Tibial nerve (tissue), 4 donors: ENCODE data around the gene DPEP3. TPM values are rescaled to one million over a fixed set of nuclear protein-coding genes. Genes with fewer than 3 reads are reported as not detected.

Experiments used
- DNase-seq, 2 donors: peaks; one replicate each; pipeline ENCODE4 v3.0.0-alpha.2; 2019; ENCODE audit warnings: low spot score in 2 of 2
- H3K27ac ChIP-seq, 4 donors: fragments of 200-600 bp; sonication (generic) in 3 of 4; one replicate each; pipeline ENCODE4 v1.5.1; 2017 to 2019; ENCODE audit warnings: mild to moderate bottlenecking in 1 of 4
- H3K27me3 ChIP-seq, 2 donors: fragments of 200-600 bp; sonication (generic) in 1 of 2; one replicate each; pipeline versions ENCODE4 v1.5.1 to v1.6.0; 2017 to 2019
- H3K36me3 ChIP-seq, 3 donors: fragments of 200-600 bp; sonication (generic); one replicate each; pipeline ENCODE4 v1.5.1; 2018 to 2019
- H3K4me1 ChIP-seq, 4 donors: fragments of 200-600 bp; sonication (generic) in 3 of 4; one replicate each; pipeline ENCODE4 v1.5.1; 2017 to 2019
- H3K4me3 ChIP-seq, 4 donors: fragments of 200-600 bp; sonication (generic) in 3 of 4; one replicate each; pipeline ENCODE4 v1.5.1; 2017 to 2019; ENCODE audit warnings: mild to moderate bottlenecking in 1 of 4, moderate library complexity in 1 of 4
- H3K9me3 ChIP-seq, 4 donors: fragments of 200-600 bp; sonication (generic) in 3 of 4; one replicate each; pipeline ENCODE4 v1.5.1; 2017 to 2019
- CTCF ChIP-seq, 5 experiments: fragments of 200-600 bp in 3 of 5; fragments of 450-650 bp in 2 of 5; sonication (generic) in 3 of 5; IDR thresholded peaks; one replicate each; pipeline ENCODE4 v1.5.1; 2016 to 2019; ENCODE audit warnings: antibody characterized with exemption in 5 of 5, mild to moderate bottlenecking in 3 of 5, moderate library complexity in 2 of 5
- EP300 ChIP-seq, 2 donors: sonication (generic); formaldehyde crosslinking; IDR thresholded peaks; one replicate each; pipeline ENCODE4 v1.6.1; 2017; ENCODE audit warnings: antibody characterized with exemption in 2 of 2, mild to moderate bottlenecking in 1 of 2
- POLR2A ChIP-seq, 2 donors: fragments of 450-650 bp; IDR thresholded peaks; one replicate each; pipeline ENCODE4 v1.6.1; 2017; ENCODE audit warnings: antibody characterized with exemption in 2 of 2, mild to moderate bottlenecking in 2 of 2, moderate library complexity in 2 of 2
- WGBS, 2 donors: methylation state at CpG; one replicate each; pipeline ENCODE4 v1.1.5; 2018; 5-methylcytosine and 5-hydroxymethylcytosine counted together
- total RNA-seq, 4 donors: library from RNA; depleted of rRNA; stranded (reverse); fragments of >200 nt; gene quantifications; one replicate each; pipeline ENCODE4 v1.1.0, GENCODE V29; 2016

DPEP3 gene
- total RNA-seq, 4 donors from 2014 or later = 0.66 TPM; not detected in 3

GRCh38 chr16:67946128-67946569, 34.1 kb downstream of the DPEP3 start:
- DNase-seq = no peak
- TF ChIP-seq CTCF (IDR thresholded peaks at IDR 0.05) (no peak), EP300 (IDR thresholded peaks at IDR 0.05) (no peak), POLR2A (IDR thresholded peaks at IDR 0.05) (no peak)
- Histone ChIP-seq H3K4me3 (no peak overlapping the region), H3K4me1 (peaks cover 0 to 82% (median 34%) of the 10 kb centered on the region in 4 donors), H3K27me3 (no peaks in the 10 kb centered on the region), H3K36me3 (peaks cover 14 to 88% (median 22%) of the 10 kb centered on the region in 3 donors), H3K27ac (peak overlapping the region in 2 of 4 donors; percentile 84 to 90), H3K9me3 (no peaks in the 10 kb centered on the region)
- WGBS, 2 donors = 88 to 92% methylated on average over 20 of the region's 20 CpGs

GRCh38 chr16:67945392-67945933, 34.8 kb downstream of the DPEP3 start:
- H3K9me3 ChIP-seq = no peaks in the 10 kb centered on the region
- peaks cover 0 to 76% (median 30%) of the 10 kb centered on the region in 4 donors for H3K4me1 ChIP-seq
- WGBS, 2 donors = 79 to 83% methylated on average over 23 to 24 of the region's 24 CpGs
- DNase-seq = no peak
- no peak overlapping the region for H3K4me3 ChIP-seq
- no peaks in the 10 kb centered on the region for H3K27me3 ChIP-seq
- TF ChIP-seq POLR2A (IDR thresholded peaks at IDR 0.05) (no peak), EP300 (IDR thresholded peaks at IDR 0.05) (no peak), CTCF (IDR thresholded peaks at IDR 0.05) (no peak)
- peaks cover 11 to 88% (median 17%) of the 10 kb centered on the region in 3 donors for H3K36me3 ChIP-seq
- peak overlapping the region; percentile 18 to 90 (median 78) for H3K27ac ChIP-seq

- Histone ChIP-seq H3K9me3 (no peaks in the 10 kb centered on the region), H3K27me3 (no peaks in the 10 kb centered on the region), H3K27ac (peak overlapping the region; percentile 73 to 90 (median 80)), H3K36me3 (peaks cover 9 to 88% (median 17%) of the 10 kb centered on the region in 3 donors), H3K4me3 (no peak overlapping the region), H3K4me1 (peaks cover 0 to 76% (median 30%) of the 10 kb centered on the region in 4 donors)
- WGBS, 2 donors = 74 to 75% methylated on average over 21 to 23 of the region's 24 CpGs
- DNase-seq = no peak
- TF ChIP-seq EP300 (IDR thresholded peaks at IDR 0.05) (no peak), POLR2A (IDR thresholded peaks at IDR 0.05) (peak in 1 of 2 donors; percentile 13), CTCF (IDR thresholded peaks at IDR 0.05) (no peak)
Observed at GRCh38 chr16:67944690-67945391, 35.5 kb downstream of the DPEP3 start.

GRCh38 chr16:67943619-67944504, 36.4 kb downstream of the DPEP3 start, which contains the start of gene LCAT:
LCAT (minus strand) TSS chr16:67944120; CDS start chr16:67944101, 19 bp downstream.
- Histone ChIP-seq H3K27me3 (no peaks in the 10 kb centered on the region), H3K9me3 (no peaks in the 10 kb centered on the region), H3K36me3 (peaks cover 4 to 85% (median 14%) of the 10 kb centered on the region in 3 donors), H3K4me3 (no peak within 1 kb of the TSS), H3K4me1 (peaks cover 0 to 80% (median 30%) of the 10 kb centered on the region in 4 donors), H3K27ac (peak within 1 kb of the TSS; percentile 73 to 90 (median 80))
- peak; percentile 56 to 64 for DNase-seq
- 16 to 40% methylated on average over 10 to 22 of the region's 23 CpGs for WGBS, 2 donors
- no peak for TF ChIP-seq CTCF (IDR thresholded peaks at IDR 0.05)
- peak; percentile 30 to 80 for TF ChIP-seq EP300 (IDR thresholded peaks at IDR 0.05)
- TF ChIP-seq POLR2A (IDR thresholded peaks at IDR 0.05) = peak in 1 of 2 donors; percentile 63
